Caco-2 (cell line): ENCODE results near the gene KLHL29. TPM values are rescaled to one million over a fixed set of nuclear protein-coding genes. Genes with fewer than 3 reads are reported as not detected.
"Not testable (repeated sequence)": the region's sequence is repeated elsewhere in the genome, so short reads cannot be mapped to it uniquely, and the experiment has no call there.

Source experiments
- BruUV-seq: library from RNA; stranded (reverse); fragments of 400-500 nt; replicated peaks from 2 replicates; lab custom pipeline; 2021; lab: Mats Ljungman, UMichigan
- CTCF ChIA-PET: fragments of 300-600 bp; sonication (Branson Sonifier 250); formaldehyde crosslinking; loops from one replicate; lab custom pipeline; 2022; ENCODE audit warnings: antibody characterized with exemption; lab: Charles Lee
- POLR2A ChIA-PET: fragments of 300-600 bp; sonication (Branson Sonifier 250); formaldehyde crosslinking; loops from one replicate; lab custom pipeline; 2022; ENCODE audit warnings: antibody characterized with exemption; lab: Charles Lee
- DNase-seq, 2 experiments: peaks; one replicate each; pipeline versions ENCODE4 v3.0.0 to v3.0.0-alpha.2; 2020 to 2022
- H3K27me3 ChIP-seq: replicated peaks from 2 replicates; pipeline ENCODE4 v1.6.0; 2011; ENCODE audit warnings: low read length; ENCODE audit not compliant: control insufficient read depth, insufficient read depth
- H3K36me3 ChIP-seq: 2 replicates; pipeline ENCODE4 v1.5.1; 2011; ENCODE audit warnings: low read length; ENCODE audit not compliant: control insufficient read depth, insufficient read depth
- H3K4me1 ChIP-seq: fragments of 250-450 bp; sonication (Bioruptor Pico); 2 replicates; pipeline ENCODE4 v1.5.1; 2020; ENCODE audit warnings: mild to moderate bottlenecking
- H3K4me3 ChIP-seq: 2 replicates; pipeline ENCODE4 v1.5.1; 2011; ENCODE audit warnings: low read depth, mild to moderate bottlenecking, control low read depth, low read length
- H3K9me3 ChIP-seq: fragments of 250-450 bp; sonication (Bioruptor Pico); 2 replicates; pipeline ENCODE4 v1.5.1; 2020; ENCODE audit warnings: mild to moderate bottlenecking, moderate library complexity
- H3K27ac Mint-ChIP-seq: one replicate; pipeline ENCODE4 v1.8.0; 2022; ENCODE audit warnings: mixed read lengths; ENCODE audit not compliant: unreplicated experiment
- H3K27me3 Mint-ChIP-seq: one replicate; pipeline ENCODE4 v1.8.0; 2022; ENCODE audit warnings: mixed read lengths; ENCODE audit not compliant: insufficient read depth, unreplicated experiment
- H3K36me3 Mint-ChIP-seq: one replicate; pipeline ENCODE4 v1.8.0; 2022; ENCODE audit warnings: mild to moderate bottlenecking, mixed read lengths; ENCODE audit not compliant: insufficient read depth, unreplicated experiment
- H3K4me1 Mint-ChIP-seq: one replicate; pipeline ENCODE4 v1.8.0; 2022; ENCODE audit warnings: low read depth, mixed read lengths; ENCODE audit not compliant: unreplicated experiment
- H3K4me3 Mint-ChIP-seq: one replicate; pipeline ENCODE4 v1.8.0; 2022; ENCODE audit warnings: mild to moderate bottlenecking, moderate library complexity, mixed read lengths; ENCODE audit not compliant: unreplicated experiment
- H3K9me3 Mint-ChIP-seq: one replicate; pipeline ENCODE4 v1.8.0; 2022; ENCODE audit warnings: mixed read lengths; ENCODE audit not compliant: unreplicated experiment
- intact Hi-C: fragments of 100-400 bp; cut with micrococcal nuclease; formaldehyde crosslinking; loops from one replicate; pipeline ENCODE4 v1.10.0; 2022; ENCODE audit not compliant: unreplicated experiment
- total RNA-seq: library from RNA; stranded (reverse); gene quantifications from 2 replicates; pipeline ENCODE4 v1.2.3, GENCODE V29; 2022
- TF ChIP-seq, protein P1 (sequence below), 2 experiments: fragments of 200-600 bp in 1 of 2; IDR thresholded peaks; 1 replicate in 1 of 2; 2 replicates in 1 of 2; pipeline versions ENCODE4 v1.5.1 to v1.8.0; 2011 to 2022; ENCODE audit warnings: antibody characterized with exemption in 1 of 2, control low read depth in 1 of 2, inconsistent platforms in 1 of 2, low read depth in 1 of 2, low read length in 1 of 2, mild to moderate bottlenecking in 1 of 2, moderate library complexity in 1 of 2; ENCODE audit not compliant: insufficient read depth in 1 of 2, severe bottlenecking in 1 of 2, unreplicated experiment in 1 of 2

Gene KLHL29
- total RNA-seq, 1 experiment from 2014 or later: 0.61 TPM

DNA sequence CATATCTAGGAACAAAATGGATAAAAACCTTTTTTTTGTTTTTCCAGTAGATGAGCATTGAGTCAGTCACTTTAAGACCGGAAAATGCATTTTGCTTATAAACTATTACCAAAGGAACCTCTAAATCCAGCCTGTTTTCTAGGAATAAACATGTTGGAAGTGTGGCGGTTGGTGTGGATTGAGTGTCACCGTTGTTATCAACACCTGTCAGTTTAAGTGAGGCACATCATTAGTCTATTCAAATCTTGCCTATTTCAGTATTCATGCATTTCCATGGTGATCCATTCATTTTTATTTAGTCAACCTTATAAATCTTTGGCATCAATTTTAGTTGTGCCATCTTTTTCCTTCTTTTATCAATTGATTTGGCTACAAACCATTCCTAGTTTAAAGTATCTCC is 3.3 kb downstream of the KLHL29 start:
- BruUV-seq: no TSS peak
- Mint-ChIP-seq H3K4me3 (no peak overlapping the region), H3K27me3 (peaks cover 54% of the 10 kb centered on the region), H3K27ac (no peak overlapping the region), H3K9me3 (no peaks in the 10 kb centered on the region), H3K4me1 (peaks cover 14% of the 10 kb centered on the region), H3K36me3 (peaks cover 6% of the 10 kb centered on the region)
- TF ChIP-seq, protein P1, sequence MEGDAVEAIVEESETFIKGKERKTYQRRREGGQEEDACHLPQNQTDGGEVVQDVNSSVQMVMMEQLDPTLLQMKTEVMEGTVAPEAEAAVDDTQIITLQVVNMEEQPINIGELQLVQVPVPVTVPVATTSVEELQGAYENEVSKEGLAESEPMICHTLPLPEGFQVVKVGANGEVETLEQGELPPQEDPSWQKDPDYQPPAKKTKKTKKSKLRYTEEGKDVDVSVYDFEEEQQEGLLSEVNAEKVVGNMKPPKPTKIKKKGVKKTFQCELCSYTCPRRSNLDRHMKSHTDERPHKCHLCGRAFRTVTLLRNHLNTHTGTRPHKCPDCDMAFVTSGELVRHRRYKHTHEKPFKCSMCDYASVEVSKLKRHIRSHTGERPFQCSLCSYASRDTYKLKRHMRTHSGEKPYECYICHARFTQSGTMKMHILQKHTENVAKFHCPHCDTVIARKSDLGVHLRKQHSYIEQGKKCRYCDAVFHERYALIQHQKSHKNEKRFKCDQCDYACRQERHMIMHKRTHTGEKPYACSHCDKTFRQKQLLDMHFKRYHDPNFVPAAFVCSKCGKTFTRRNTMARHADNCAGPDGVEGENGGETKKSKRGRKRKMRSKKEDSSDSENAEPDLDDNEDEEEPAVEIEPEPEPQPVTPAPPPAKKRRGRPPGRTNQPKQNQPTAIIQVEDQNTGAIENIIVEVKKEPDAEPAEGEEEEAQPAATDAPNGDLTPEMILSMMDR (IDR thresholded peaks at IDR 0.05; ENCODE audit: insufficient read depth in 1 of 2, low read depth in 1 of 2, low read length in 1 of 2, severe bottlenecking in 1 of 2, unreplicated experiment in 1 of 2): no peak
- ChIA-PET CTCF (no interaction called here), POLR2A (no interaction called here)
- peaks cover 8% of the 10 kb centered on the region for H3K27me3 ChIP-seq
- H3K4me1 ChIP-seq: peaks cover 18% of the 10 kb centered on the region
- no peak for DNase-seq
- no peak overlapping the region for H3K4me3 ChIP-seq
- H3K36me3 ChIP-seq: no peaks in the 10 kb centered on the region
- intact Hi-C loops: no loop called here
- H3K9me3 ChIP-seq: no peaks in the 10 kb centered on the region

DNA sequence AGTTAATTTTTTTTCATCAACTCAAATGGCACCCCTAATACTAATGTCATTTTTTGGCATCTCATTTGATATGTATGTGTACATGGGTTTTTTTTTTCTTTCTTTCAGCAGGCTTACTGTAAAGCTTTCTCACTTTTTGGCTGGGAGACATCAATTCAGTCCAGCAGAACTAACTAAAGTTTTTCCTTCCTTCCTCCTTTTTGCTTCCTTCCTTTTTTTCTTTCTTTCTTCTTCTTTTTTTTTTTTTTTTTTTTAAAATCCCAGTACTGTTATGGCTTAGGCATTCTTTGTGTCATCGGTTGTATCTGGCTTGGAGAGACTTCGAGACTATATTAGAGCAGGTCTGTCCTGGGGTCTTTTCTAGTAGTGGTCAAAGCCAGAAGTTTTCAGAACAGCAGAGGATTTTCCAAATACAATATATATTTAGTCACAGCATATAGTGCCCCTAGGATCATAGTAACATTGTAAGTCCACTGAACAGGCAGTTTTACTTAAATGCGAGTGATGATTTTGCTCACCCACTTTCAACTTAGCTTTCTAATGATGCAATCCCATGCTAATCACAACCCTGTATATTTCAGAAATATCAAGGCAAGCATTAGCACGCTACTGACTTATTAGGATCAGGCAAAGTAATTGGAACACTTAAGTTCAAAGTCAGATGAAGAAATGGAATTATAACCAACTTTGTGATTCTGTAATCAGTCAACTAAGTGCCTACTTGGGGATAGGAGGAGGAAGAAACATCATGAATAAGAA is 4.0 kb downstream of the KLHL29 start:
- Mint-ChIP-seq H3K27ac (no peak overlapping the region), H3K27me3 (peaks cover 54% of the 10 kb centered on the region), H3K4me3 (no peak overlapping the region), H3K4me1 (peaks cover 14% of the 10 kb centered on the region), H3K36me3 (peaks cover 6% of the 10 kb centered on the region), H3K9me3 (no peaks in the 10 kb centered on the region)
- no peaks in the 10 kb centered on the region for H3K9me3 ChIP-seq
- H3K27me3 ChIP-seq: peaks cover 8% of the 10 kb centered on the region
- H3K4me1 ChIP-seq: peaks cover 18% of the 10 kb centered on the region
- DNase-seq: no peak
- no peaks in the 10 kb centered on the region for H3K36me3 ChIP-seq
- TF ChIP-seq, protein P1 (IDR thresholded peaks at IDR 0.05; ENCODE audit: insufficient read depth in 1 of 2, low read depth in 1 of 2, low read length in 1 of 2, severe bottlenecking in 1 of 2, unreplicated experiment in 1 of 2): no peak
- POLR2A ChIA-PET: no interaction called here
- H3K4me3 ChIP-seq: no peak overlapping the region
- intact Hi-C loops: no loop called here
- CTCF ChIA-PET: no interaction called here
- no TSS peak for BruUV-seq

GRCh38 chr2:23390152-23390551 is 5.2 kb downstream of the KLHL29 start:
- H3K27me3 Mint-ChIP-seq: peaks cover 52% of the 10 kb centered on the region

DNA sequence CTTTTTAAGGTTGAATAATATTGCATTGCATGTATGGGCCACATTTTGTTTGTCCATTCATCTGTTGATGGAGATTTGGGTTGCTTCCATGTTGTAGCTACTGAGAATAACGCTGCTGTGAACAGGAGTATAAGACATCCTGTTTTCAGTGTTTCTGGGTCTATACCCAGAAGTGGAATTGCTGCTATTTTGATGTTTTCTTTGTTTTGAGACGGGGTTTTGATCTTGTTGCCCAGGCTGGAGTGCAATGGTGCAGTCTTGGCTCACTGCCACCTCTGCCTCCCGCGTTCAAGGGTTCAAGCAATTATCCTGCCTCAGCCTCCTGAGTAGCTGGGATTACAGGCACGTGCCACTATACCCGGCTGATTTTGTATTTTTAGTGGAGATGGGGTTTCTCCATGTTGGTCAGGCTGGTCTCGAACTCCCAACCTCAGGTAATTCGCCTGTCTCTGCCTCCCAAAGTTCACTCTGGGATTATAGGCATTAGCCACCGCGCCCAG is 6.3 kb downstream of the KLHL29 start:
- H3K4me3 Mint-ChIP-seq, H3K4me1 Mint-ChIP-seq, intact Hi-C loops, POLR2A ChIA-PET, H3K9me3 ChIP-seq, H3K4me3 ChIP-seq, H3K27ac Mint-ChIP-seq, DNase-seq, H3K36me3 Mint-ChIP-seq, CTCF ChIA-PET, H3K9me3 Mint-ChIP-seq, H3K27me3 ChIP-seq, BruUV-seq, H3K36me3 ChIP-seq, H3K4me1 ChIP-seq: not testable (repeated sequence)
- peaks cover 50% of the 10 kb centered on the region for H3K27me3 Mint-ChIP-seq

More at GRCh38 chr2:23390152-23390551, 5.2 kb downstream of the KLHL29 start:
- H3K9me3 Mint-ChIP-seq: no peaks in the 10 kb centered on the region
- no peak overlapping the region for H3K27ac Mint-ChIP-seq
- H3K4me3 Mint-ChIP-seq: no peak overlapping the region
- intact Hi-C loops: no loop called here
- no TSS peak for BruUV-seq
- H3K4me1 ChIP-seq: peaks cover 18% of the 10 kb centered on the region
- CTCF ChIA-PET: no interaction called here
- H3K36me3 ChIP-seq: no peaks in the 10 kb centered on the region
- peaks cover 7% of the 10 kb centered on the region for H3K4me1 Mint-ChIP-seq
- POLR2A ChIA-PET: no interaction called here
- no peaks in the 10 kb centered on the region for H3K9me3 ChIP-seq
- DNase-seq: no peak
- peaks cover 8% of the 10 kb centered on the region for H3K27me3 ChIP-seq
- TF ChIP-seq, protein P1 (IDR thresholded peaks at IDR 0.05; ENCODE audit: insufficient read depth in 1 of 2, low read depth in 1 of 2, low read length in 1 of 2, severe bottlenecking in 1 of 2, unreplicated experiment in 1 of 2): no peak
- no peak overlapping the region for H3K4me3 ChIP-seq
- H3K36me3 Mint-ChIP-seq: no peaks in the 10 kb centered on the region
